Endothelial cell of hepatic sinusoid (primary cell): ENCODE measurements around the gene AOPEP.

Experiments used
- in situ Hi-C: cut with HindIII; loops from 2 replicates; pipeline ENCODE4 v1.10.0; 2017; ENCODE audit warnings: low sequenced_read_pairs

Gene AOPEP

GRCh38 chr9:94713436-94714215 lies 12.9 kb upstream of the AOPEP start:
- in situ Hi-C loops: loop anchor here (25.0 kb wide), 1 partner anchor 424 kb away; no protein-coding TSS in a partner anchor

- in situ Hi-C loops: loop anchor here (25.0 kb wide), 1 partner anchor 423 kb away; no protein-coding TSS in a partner anchor
Measured at GRCh38 chr9:94714494-94714893, 12.0 kb upstream of the AOPEP start.

DNA sequence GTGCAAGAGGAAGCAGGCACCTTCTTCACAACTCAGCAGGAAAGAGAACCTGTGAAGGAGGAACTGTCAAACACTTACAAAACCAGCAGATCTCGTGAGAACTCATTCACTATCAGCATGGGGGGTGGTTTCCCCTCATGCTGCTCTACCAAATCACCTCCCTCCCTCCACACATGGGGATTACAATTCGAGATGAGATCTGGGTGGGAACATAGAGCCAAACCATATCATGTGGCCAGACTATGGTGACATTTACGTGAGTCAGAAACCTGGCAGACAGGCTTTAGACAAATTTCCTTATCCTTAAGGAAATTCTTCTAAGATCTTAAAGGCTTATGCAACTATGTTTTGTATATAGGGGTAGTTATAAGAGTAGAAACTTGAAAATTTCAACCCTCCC lies 8.7 kb upstream of the AOPEP start:
- in situ Hi-C loops: loop anchor here (25.0 kb wide), 1 partner anchor 420 kb away; no protein-coding TSS in a partner anchor

- in situ Hi-C loops: loop anchor here (25.0 kb wide), 1 partner anchor 418 kb away; no protein-coding TSS in a partner anchor
Measured at GRCh38 chr9:94718936-94719335, 7.6 kb upstream of the AOPEP start.

- in situ Hi-C loops: loop anchor here (25.0 kb wide), 1 partner anchor 417 kb away; no protein-coding TSS in a partner anchor
Measured at GRCh38 chr9:94719878-94720277, 6.6 kb upstream of the AOPEP start.

GRCh38 chr9:94720846-94721549 lies 5.5 kb upstream of the AOPEP start:
- in situ Hi-C loops: loop anchor here (25.0 kb wide), 1 partner anchor 416 kb away; no protein-coding TSS in a partner anchor

- in situ Hi-C loops: loop anchor here (25.0 kb wide), 1 partner anchor 416 kb away; no protein-coding TSS in a partner anchor
Measured at GRCh38 chr9:94721754-94722153, 4.7 kb upstream of the AOPEP start.

DNA sequence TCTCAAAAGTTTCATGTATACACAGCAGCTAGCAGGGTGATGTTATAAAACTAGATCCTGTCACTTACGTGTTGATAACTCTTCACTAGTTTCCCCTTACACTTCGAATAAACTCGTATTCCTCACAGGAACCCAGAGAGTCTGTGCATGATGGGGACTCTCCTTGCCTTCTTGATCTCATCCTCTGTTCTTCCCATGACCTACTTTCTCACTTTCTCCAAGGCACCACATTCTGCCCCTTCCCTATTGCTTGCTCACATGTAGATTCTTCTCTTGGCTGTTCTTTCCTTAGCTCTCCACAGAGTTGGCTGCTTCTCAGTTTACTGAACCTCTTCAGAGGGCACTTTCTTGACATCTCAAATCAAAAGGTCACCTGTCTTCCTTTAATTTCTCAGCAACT lies 1.2 kb upstream of the AOPEP start:
- in situ Hi-C loops: no loop called here

DNA sequence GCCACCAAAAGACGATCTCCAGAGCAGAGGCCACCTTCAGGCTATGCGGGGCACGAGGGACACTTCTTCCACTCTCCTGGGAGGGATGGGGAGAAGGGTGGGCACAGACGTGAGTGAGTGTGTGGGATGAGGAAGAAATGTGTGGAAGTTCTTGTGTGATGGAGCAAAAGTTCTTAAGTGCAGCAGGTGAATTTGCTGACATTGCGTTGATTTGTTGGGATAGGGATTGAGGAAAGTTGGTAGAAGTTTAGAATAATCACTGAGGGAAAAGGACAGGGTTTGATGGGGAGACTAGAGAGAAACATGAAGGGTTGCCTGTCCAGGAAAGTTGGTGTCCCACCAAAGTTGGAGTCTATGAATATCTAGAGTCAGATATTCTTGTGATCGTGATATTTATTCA lies 2.2 kb downstream of the AOPEP start:
- in situ Hi-C loops: no loop called here

GRCh38 chr9:94729199-94729598 lies 2.7 kb downstream of the AOPEP start:
- in situ Hi-C loops: no loop called here

DNA sequence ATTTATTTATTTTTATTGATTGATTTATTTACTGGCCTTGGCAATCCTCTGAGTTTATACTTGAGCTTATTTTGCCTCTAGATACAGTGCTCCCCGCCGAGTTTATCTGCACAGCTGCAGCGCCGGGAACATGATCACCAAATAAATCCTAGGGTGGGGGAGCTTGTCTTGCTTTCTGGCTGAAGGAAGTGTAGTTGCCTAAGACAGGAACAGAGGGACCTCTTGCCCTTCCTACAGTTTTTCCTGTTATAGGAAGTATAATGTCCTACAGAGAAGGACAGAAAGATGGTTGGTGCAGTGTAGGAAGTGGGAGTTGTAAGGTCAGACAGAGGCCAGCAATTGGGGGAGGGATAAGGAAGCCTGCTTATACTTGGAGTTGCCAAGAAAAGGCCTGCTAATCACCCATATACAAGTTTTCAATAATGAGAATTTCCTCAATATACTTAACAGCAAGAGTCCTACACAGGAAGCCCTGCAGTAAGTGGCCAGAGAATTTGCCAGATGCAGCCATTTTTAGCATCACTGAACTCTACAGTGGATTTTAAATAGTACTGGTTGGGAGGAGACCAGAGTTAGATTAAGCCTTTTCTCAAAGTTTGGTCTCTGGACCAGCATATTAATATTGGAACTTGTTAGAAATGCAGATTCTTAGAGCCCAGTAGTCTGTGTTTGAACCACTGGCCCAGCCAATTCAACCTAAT lies 7.7 kb downstream of the AOPEP start:
- in situ Hi-C loops: no loop called here

DNA sequence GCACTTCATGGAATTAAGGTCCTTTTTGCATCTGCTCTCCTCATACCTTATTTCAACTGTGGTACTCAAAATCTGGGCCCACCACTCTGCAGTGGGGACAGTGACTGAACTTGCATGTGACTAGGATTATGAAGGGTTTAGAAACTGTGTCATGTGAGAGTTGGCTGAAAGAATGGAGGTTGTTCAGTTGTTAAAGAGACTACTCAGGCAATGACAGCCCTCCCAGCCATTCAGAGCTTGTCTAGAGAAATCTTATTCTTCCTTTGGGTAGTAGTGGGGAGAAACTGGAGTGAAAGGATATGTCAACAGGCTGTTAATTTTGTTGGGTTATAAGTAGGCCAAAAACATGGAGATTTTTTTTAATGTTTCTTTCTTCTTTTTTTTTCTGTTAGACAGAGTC lies 10.3 kb downstream of the AOPEP start:
- in situ Hi-C loops: no loop called here

DNA sequence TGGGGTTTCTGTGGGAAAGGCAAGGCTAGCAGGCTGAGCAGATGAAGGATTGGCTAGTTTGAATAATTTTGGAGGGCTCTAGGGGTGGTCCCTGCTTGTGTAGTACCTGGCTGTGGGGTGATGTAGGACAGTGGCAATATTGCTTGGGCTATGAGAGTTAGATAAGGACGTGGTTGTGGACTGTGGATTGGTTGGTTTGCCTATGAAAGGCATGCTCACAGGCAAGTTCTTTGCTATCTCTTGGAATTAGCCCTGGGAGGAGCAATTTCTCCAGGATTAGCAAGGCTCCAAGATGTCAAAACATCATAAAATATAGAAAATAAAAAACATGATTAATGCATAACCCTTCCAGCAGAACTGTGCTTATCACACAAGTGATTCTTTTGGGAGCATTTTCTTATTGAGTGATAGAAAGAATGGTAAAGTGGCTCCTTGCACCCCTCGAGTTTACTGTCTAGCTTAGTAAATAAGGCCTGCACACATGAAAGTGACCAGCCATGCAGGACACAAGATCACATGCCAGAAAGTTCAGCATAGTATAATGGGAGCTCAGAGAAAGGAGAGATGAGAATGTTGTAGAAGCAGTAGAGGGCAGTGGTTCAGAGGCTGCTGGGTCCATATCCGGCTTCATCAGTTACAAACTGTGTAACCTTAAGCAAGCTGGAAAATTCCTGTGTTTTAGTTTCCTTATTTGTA lies 13.8 kb downstream of the AOPEP start:
- in situ Hi-C loops: no loop called here

DNA sequence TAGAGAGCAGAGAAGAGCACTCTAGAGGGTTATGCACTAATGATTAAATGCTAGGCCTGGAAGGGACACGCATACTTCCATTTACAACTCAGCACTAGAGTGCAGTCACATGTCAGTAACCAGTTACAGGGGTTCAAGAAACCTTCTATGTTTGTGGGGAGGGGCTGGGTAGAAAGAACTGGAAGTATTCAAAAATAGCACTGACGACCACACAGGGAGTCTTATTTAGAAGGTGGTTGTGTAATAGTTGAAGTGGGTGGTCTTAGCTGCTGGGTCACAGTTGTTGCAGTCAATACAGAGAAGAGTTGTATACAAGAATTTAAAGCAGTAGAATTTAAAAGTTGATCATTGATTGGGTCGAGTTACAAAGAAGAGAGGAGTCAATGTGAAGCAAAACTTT lies 15.4 kb downstream of the AOPEP start:
- in situ Hi-C loops: no loop called here

DNA sequence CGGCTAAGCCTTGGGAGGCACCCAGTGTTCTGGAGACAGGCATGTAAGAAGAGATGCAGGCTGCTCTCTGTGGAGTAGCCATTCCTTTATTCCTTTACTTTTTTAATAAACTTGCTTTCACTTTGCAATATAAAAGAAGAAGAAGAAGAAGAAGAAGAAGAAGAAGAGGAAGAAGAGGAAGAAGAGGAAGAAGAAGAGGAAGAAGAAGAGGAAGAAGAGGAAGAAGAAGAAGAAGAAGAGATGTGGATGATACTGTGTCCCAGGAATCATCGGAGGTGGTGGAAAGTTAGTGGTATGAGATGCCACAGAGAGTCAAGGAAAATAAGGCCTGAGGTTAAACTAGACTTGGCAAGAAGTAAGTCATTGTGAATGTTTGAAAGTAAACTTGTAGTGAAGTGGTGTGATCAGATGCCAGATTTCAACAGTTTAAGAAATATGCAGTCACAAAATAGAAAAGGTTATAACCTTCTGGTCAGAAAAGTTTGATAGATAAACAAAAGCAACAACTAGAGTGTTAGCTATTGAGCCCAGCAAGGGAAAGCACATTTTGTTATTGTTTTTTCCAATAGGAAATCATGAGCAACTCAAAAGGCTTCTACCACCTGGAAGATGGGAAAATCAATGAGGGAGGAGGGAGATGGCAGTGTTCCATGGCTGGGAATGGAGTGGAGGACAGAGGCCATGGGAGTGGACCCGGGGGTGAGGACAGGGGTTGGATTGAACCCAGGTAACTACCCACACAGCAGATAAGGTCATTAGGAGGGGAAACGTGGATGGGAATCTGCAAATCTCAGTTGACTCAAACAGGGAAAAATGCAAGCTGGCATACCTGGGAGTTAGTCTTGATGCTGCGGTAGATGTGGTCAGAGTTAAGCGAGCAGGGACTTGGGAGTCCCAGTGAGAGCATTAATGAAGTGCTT lies 16.8 kb downstream of the AOPEP start:
- in situ Hi-C loops: no loop called here

GRCh38 chr9:94745806-94746540 lies 19.5 kb downstream of the AOPEP start:
- in situ Hi-C loops: loop anchor here (5.0 kb wide), 1 partner anchor 74 kb away; no protein-coding TSS in a partner anchor

- in situ Hi-C loops: loop anchor here (5.0 kb wide), 1 partner anchor 74 kb away; no protein-coding TSS in a partner anchor
Measured at GRCh38 chr9:94746541-94747370, 20.3 kb downstream of the AOPEP start.

- in situ Hi-C loops: no loop called here
Measured at GRCh38 chr9:94754976-94755475, 28.5 kb downstream of the AOPEP start.
